ENCODE measurements around the gene GLIPR2.
"Not testable (repeated sequence)": the region's sequence is repeated elsewhere in the genome, so short reads cannot be mapped to it uniquely, and the experiment has no call there.

Gene GLIPR2, protein sequence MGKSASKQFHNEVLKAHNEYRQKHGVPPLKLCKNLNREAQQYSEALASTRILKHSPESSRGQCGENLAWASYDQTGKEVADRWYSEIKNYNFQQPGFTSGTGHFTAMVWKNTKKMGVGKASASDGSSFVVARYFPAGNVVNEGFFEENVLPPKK

DNA sequence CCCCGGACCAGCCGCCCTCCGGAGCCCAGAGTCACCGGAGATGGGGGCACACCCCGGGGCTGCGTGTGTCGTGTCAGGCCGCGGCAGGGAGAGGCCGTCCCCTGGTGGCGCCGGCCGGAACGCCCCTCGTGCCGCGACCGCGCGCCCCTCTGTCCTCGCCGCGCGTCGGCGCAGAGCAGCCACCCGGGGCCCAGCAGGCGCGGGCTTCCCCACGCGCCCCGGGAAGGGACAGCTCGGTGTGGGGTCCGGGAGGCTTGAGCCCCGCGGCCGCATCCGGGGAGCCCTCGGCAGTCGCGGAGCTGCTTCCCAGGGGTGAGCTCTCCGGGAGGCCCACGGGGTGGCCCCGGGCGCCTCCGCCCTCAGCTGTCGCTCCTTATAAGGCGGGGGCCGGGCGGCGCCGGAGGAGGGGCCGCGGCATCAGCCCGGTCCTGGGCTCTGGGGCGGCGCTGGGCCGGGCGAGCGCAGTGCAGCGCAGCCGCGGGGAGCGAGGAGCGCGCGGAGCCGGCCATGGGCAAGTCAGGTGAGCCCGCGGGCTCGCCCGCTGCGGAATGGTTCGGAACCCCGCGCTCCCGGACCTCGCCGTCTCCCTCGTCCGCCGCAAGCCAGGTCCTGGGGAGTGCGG is at the start of gene GLIPR2:
GLIPR2 (plus strand) TSS at position 462 of the 622 bp plus-strand sequence; CDS start at position 508, 46 bp downstream.
- DNase-seq (ENCODE audit: low spot score) = peak; percentile 43

GRCh38 chr9:36087054-36087453 is 49.5 kb upstream of the GLIPR2 start:
- not testable (repeated sequence) for DNase-seq (ENCODE audit: low spot score)

DNA sequence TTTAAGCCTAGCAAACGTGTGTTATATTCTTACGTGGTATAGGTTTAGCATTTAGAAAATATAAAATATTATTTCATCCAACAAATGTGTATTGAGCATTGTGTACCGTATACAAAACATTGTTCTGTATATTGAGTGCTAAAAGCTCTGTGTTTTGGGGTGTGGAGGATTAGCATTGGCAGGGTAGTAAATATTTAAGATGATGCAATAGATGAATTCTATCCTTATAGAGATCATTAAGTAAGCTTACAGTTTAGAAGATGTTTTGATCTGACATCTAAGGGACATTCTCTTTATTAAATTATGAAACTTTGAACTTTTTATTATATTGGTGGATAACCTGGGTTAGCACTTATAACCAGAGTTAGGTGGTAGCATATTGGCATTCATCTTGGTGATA is 48.5 kb upstream of the GLIPR2 start:
- no peak for DNase-seq (ENCODE audit: low spot score)

DNA sequence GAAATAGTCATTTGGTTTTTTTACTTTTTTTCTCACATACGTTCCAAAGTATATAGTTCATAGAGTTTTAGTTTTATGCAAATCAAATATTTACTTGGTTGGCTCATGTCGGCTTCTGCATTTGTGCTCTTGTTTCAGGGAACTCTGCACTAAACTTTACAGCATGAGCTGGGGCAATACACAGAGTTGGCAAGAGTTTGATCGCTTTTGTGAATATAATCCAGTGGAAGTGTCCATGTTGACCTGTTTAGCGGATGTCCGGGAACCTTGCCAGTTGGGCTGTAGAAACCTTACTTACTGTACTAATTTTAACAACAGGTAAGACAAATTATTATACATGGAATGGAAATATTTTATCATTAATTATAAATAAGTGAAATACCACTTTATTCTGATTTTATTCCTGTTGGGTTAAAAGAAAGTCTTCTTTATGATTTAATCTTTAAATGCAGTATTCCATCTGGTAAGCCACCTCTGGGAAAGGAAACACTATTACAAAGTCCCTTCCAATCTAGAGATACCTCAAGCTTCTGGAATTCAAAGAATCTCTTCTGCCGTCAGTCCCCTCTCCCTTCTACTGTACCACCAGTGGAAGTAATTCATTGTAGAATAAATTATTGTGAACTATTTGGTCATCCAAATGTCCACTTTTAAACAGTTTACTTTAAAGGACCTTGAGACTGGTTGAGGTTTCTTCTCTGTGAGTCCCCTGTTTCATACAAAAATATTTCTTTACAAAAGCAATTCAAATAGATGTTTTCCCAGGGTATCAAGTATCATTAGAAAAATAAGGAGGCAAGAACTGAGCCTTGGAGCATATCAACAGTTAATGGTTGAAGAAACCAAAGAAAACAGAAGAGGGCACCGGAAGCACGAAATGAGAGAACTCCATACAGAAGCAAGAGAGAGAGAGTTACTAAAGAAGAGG is 45.2 kb upstream of the GLIPR2 start:
- peak; percentile 43 for DNase-seq (ENCODE audit: low spot score)

DNA sequence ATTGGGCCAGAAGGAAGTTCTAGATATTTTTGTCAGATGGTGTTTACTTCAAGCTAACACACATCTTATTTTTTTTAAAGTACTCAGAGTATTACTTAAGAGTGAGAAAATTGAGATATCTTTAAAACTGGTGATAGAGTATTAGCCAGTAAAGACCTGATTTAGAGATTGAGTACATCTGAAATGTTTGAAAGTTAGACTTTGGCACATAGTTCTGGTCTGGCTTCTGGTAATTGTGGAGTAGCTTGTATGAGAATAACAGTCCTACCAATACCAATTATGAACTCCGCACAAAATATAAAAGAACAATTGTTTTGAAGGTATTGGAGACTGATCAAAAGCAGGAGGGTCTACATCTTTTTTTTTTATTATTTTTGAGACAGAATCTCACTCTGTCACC is 44.5 kb upstream of the GLIPR2 start:
- DNase-seq (ENCODE audit: low spot score) = no peak

- no peak for DNase-seq (ENCODE audit: low spot score)
Observed at GRCh38 chr9:36092509-36093215, 43.9 kb upstream of the GLIPR2 start.

GRCh38 chr9:36093384-36093783 is 43.1 kb upstream of the GLIPR2 start:
- DNase-seq (ENCODE audit: low spot score) = no peak

DNA sequence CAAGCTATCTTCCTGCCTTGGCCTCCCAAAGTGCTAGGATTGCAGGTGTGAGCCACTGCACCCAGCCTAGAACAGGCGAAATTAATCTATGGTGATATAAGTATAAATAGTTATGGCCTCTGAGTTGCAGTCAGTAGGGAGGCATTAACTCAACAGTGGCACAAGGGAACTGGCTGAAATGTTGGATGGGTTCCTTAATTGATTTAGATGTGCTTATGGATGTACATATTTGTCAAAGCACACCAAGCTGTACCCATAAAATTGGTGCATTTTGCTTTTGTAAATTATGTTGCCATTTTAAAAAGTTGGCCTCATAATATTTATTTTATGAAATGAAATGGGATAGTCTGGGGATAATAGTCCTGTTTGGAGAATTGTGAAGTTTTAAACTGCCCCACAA is 36.8 kb upstream of the GLIPR2 start:
- no peak for DNase-seq (ENCODE audit: low spot score)

DNA sequence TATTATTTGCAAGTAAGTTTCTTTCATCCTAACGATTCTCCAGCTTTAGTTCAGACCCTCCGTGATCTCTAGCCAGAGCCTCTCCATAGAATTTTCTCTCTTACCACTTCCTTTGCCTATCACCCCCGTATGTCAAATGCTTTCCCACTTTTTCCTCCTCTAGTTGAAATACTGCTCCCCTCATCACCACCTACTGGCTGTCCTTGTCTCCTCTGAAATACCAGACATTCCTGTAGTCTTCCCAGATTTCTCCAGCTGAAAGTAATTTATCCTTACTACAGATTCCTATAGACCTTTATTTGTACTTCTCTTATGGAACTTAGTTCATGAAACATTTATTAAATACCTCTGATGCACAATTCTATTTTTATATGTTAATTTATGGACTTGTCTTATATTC is 36.0 kb upstream of the GLIPR2 start:
- DNase-seq (ENCODE audit: low spot score) = no peak

DNA sequence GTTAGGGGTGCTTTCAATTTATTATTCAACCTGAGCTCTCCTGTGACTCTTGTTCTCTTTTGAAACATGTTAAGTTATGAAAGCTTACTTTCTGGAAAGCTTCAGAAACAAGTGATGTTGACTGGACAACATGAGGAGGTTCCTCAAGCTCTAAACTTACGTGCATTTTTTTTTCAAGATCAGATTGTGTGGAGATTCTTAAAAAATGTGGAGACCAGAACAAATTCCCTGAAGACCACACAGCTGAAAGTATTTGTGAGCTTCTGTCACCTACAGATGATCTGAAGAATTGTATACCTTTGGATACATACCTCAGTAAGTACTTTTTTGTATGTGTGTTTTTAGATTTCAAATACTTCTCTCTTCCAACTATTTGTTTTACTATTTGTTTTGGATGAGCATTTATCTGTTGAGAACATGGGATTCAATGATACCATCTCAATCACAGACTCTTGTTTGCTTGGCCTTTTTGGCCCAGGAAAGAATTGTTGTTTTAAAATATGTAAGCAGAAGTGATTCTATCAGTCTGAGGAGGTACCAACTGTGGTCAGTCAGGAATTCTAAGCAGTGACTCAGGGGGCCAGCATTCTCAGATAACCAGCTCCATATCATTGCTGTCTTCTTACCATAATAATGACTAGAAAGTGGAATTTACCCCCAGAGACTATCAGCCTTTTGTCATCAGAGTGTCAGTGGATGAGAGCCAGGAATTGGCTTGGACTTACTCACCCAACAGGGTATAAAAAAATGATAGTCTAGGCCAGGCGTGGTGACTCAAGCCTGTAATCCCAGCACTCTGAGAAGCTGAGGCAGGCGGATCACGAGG is 34.4 kb upstream of the GLIPR2 start:
- no peak for DNase-seq (ENCODE audit: low spot score)

DNA sequence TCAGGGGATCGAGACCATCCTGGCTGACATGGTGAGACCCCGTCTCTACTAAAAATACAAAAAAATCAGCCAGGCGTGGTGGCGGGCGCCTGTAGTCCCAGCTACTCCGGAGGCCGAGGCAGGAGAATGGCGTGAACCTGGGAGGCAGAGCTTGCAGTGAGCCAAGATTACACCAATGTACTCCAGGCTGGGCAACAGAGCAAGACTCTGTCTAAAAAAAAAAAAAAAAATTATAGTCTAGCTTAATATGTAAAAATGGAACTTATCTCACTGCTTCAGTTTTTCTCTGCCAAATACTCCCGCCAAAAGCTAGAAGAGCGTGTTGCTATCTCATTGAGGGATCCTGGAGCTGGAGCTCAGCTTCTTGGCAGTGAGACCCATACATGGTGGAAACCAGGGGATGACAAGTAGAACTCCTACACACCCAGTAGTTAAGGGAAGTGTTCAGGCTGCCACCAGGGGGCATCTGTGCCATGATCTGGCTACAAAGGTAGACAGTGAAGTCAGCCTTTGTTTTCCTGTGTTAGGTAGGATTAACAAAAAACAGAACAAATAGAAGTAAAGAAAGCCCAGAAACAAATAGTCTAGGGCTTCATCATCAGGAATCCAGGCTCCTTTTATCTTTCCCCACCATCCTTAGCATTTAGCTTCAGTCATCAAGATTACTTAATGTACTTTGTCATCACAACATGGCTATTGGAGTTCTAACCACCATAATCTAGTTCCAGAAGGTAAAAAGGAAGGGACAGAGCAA is 33.6 kb upstream of the GLIPR2 start:
- DNase-seq (ENCODE audit: low spot score) = peak; percentile 92

- no peak for DNase-seq (ENCODE audit: low spot score)
Observed at GRCh38 chr9:36109071-36109470, 27.5 kb upstream of the GLIPR2 start.

GRCh38 chr9:36110434-36110833 is 26.1 kb upstream of the GLIPR2 start:
- no peak for DNase-seq (ENCODE audit: low spot score)

- DNase-seq (ENCODE audit: low spot score) = no peak
Observed at GRCh38 chr9:36112516-36112915, 24.0 kb upstream of the GLIPR2 start.

DNA sequence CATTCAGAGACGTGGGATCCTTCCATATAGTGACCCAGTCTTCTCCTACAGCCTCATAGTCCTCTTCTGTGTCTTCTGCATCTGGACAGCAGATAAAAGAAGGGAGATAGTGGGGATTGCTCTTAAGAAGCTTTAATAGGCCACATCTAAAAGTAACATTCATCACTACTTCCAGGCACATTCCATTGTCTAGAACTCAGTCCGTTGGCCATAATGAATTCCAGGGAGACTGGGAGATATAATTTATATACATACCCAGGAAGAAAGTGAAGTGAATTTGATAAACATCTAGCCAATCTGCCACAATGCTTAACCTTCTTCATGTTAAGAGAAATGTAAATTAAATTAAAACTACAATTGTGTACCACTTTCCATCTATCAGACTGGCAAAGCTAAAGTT is 22.5 kb upstream of the GLIPR2 start:
- DNase-seq (ENCODE audit: low spot score) = no peak

- no peak for DNase-seq (ENCODE audit: low spot score)
Observed at GRCh38 chr9:36116593-36116992, 19.9 kb upstream of the GLIPR2 start.

- DNase-seq (ENCODE audit: low spot score) = no peak
Observed at GRCh38 chr9:36118201-36118600, 18.3 kb upstream of the GLIPR2 start.

GRCh38 chr9:36118706-36119105 is 17.8 kb upstream of the GLIPR2 start:
- no peak for DNase-seq (ENCODE audit: low spot score)

DNA sequence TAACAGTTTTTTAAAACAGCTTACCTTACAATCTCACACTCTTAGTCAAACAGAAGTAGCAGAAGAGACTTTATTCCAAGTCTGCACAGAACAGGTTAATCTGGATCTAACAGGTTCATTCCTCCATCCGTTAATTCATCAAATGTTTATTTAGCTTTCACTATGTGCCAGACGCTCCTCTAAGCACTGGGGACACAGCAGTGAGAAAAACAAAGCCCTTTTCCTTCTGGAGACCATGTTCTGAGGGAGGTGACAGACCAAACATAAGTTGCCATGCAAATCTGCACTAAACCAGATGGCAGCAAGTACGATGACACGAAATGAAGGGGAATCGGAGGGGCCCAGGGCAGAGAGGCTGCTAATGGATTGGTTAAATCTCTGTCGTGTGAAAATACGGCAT is 17.1 kb upstream of the GLIPR2 start:
- no peak for DNase-seq (ENCODE audit: low spot score)

GRCh38 chr9:36120705-36121104 is 15.8 kb upstream of the GLIPR2 start:
- DNase-seq (ENCODE audit: low spot score) = no peak

DNA sequence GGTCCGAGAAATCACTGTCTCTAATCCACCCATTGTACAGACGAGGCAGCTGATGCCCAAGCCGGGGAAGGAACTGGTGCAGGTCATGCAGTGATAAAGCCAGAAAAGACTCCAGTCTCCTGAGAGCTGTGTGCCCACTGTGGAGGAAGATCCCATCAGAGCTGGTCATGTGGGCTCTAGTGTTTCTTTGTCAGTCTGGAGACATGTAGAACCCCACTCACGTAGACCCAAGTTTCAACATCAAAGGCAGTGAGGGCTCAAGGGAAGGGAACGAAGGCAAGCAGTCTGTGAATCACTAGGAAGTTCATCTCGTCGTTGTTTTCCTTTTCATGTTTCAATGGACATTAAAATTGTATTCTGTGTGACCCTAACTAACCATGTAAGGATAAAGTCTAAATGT is 14.6 kb upstream of the GLIPR2 start:
- no peak for DNase-seq (ENCODE audit: low spot score)
